NCI-H748 (cell line): ENCODE results near the gene MPL.

Source experiments
- DNase-seq: peaks from one replicate; lab custom pipeline; 2025; ENCODE audit not compliant: unreplicated experiment; lab: John Stamatoyannopoulos, UW

MPL gene

GRCh38 chr1:43337588-43337987, at the start of gene MPL:
MPL (plus strand) TSS chr1:43337818; CDS start chr1:43337849, 31 bp downstream.
- DNase-seq = no peak

GRCh38 chr1:43288058-43288784, 49.4 kb upstream of the MPL start:
- no peak for DNase-seq

- DNase-seq = no peak
Measured at GRCh38 chr1:43288785-43289706, 48.6 kb upstream of the MPL start.

GRCh38 chr1:43292216-43292615, 45.4 kb upstream of the MPL start:
- DNase-seq = no peak

- no peak for DNase-seq
Measured at GRCh38 chr1:43292679-43293078, 44.9 kb upstream of the MPL start.

- no peak for DNase-seq
Measured at GRCh38 chr1:43293176-43293575, 44.4 kb upstream of the MPL start.

GRCh38 chr1:43293896-43294760, 43.5 kb upstream of the MPL start:
- no peak for DNase-seq

- DNase-seq = no peak
Measured at GRCh38 chr1:43294761-43295160, 42.9 kb upstream of the MPL start.

- no peak for DNase-seq
Measured at GRCh38 chr1:43296207-43296606, 41.4 kb upstream of the MPL start.

GRCh38 chr1:43298055-43298454, 39.6 kb upstream of the MPL start:
- no peak for DNase-seq

GRCh38 chr1:43299101-43299500, 38.5 kb upstream of the MPL start:
- no peak for DNase-seq

GRCh38 chr1:43300378-43301094, 37.1 kb upstream of the MPL start, which contains the start of gene TIE1:
TIE1 (plus strand) TSS chr1:43300982; CDS start chr1:43301072, 90 bp downstream.
- DNase-seq = no peak

GRCh38 chr1:43302201-43302600, 35.4 kb upstream of the MPL start:
- DNase-seq = no peak

- DNase-seq = no peak
Measured at GRCh38 chr1:43302721-43303470, 34.7 kb upstream of the MPL start.

GRCh38 chr1:43303471-43304313, 33.9 kb upstream of the MPL start:
- DNase-seq = no peak

- DNase-seq = no peak
Measured at GRCh38 chr1:43304314-43304681, 33.3 kb upstream of the MPL start.

GRCh38 chr1:43304771-43305300, 32.8 kb upstream of the MPL start:
- DNase-seq = no peak

GRCh38 chr1:43305461-43305860, 32.2 kb upstream of the MPL start:
- no peak for DNase-seq
